ENCODE data around the gene AQP3. TPM values are rescaled to one million over a fixed set of nuclear protein-coding genes. Genes with fewer than 3 reads are reported as not detected.
A peak's percentile ranks its signal among the peaks of the same experiment; 100 is the strongest.

AQP3 gene
- total RNA-seq, 2 experiments from 2014 or later = 1.2 to 2.6 TPM

GRCh38 chr9:33419708-33420303 lies 27.6 kb downstream of the AQP3 start:
- ATAC-seq (no peak), DNase-seq (no peak)
- Mint-ChIP-seq H3K4me3 (no peak overlapping the region), H3K4me1 (ENCODE audit: low read depth) (peaks cover 34% of the 10 kb centered on the region), H3K27me3 (no peaks in the 10 kb centered on the region), H3K36me3 (ENCODE audit: low read depth) (no peaks in the 10 kb centered on the region), H3K9me3 (no peaks in the 10 kb centered on the region), H3K27ac (no peak overlapping the region)
- ChIA-PET POLR2A (no interaction called here), CTCF (interaction anchor here (1.0 to 1.5 kb wide), 5 partner anchors 28 to 54 kb away, joined by 3 to 4 read pairs (median 4); partner anchors contain the start of gene NOL6)
- intact Hi-C loops (cut with micrococcal nuclease) = loop anchor here (5.0 kb wide), 1 partner anchor 32 kb away; no protein-coding TSS in a partner anchor
- TF ChIP-seq CTCF (IDR thresholded peaks at IDR 0.05) = no peak

GRCh38 chr9:33418090-33418489 lies 29.3 kb downstream of the AQP3 start:
- intact Hi-C loops (cut with micrococcal nuclease) = loop anchor here (5.0 kb wide), 1 partner anchor 34 kb away; no protein-coding TSS in a partner anchor
- Mint-ChIP-seq H3K9me3 (no peaks in the 10 kb centered on the region), H3K27ac (no peak overlapping the region), H3K27me3 (no peaks in the 10 kb centered on the region), H3K36me3 (ENCODE audit: low read depth) (no peaks in the 10 kb centered on the region), H3K4me3 (no peak overlapping the region), H3K4me1 (ENCODE audit: low read depth) (peaks cover 41% of the 10 kb centered on the region)
- CTCF ChIA-PET = interaction anchor here (1.7 to 5.6 kb wide), 3 partner anchors 15 to 55 kb away, joined by 5 to 52 read pairs (median 34); partner anchors contain the start of gene NOL6
- ATAC-seq (no peak), DNase-seq (no peak)
- POLR2A ChIA-PET = no interaction called here
- no peak for TF ChIP-seq CTCF (IDR thresholded peaks at IDR 0.05)

GRCh38 chr9:33416996-33417395 lies 30.4 kb downstream of the AQP3 start:
- intact Hi-C loops (cut with micrococcal nuclease) = loop anchor here (5.0 kb wide), 1 partner anchor 35 kb away; no protein-coding TSS in a partner anchor
- Mint-ChIP-seq H3K4me1 (ENCODE audit: low read depth) (peaks cover 41% of the 10 kb centered on the region), H3K27ac (peak overlapping the region; percentile 63), H3K9me3 (no peaks in the 10 kb centered on the region), H3K4me3 (no peak overlapping the region), H3K36me3 (ENCODE audit: low read depth) (no peaks in the 10 kb centered on the region), H3K27me3 (no peaks in the 10 kb centered on the region)
- DNase-seq (peak; percentile 22), ATAC-seq (no peak)
- ChIA-PET CTCF (interaction anchor here (1.0 to 5.6 kb wide), 9 partner anchors 14 to 169 kb away, joined by 3 to 52 read pairs (median 22); partner anchors contain the start of gene NOL6), POLR2A (no interaction called here)
- TF ChIP-seq CTCF (IDR thresholded peaks at IDR 0.05) = no peak

- no peaks in the 10 kb centered on the region for H3K9me3 Mint-ChIP-seq
- peak; percentile 92 for ATAC-seq
- POLR2A ChIA-PET = interaction anchor here (0.8 to 1.4 kb wide), 9 partner anchors 23 to 151 kb away, joined by 3 to 11 read pairs (median 3); partner anchors contain the start of genes AQP3, BAG1, CHMP5 and NOL6
- H3K27me3 Mint-ChIP-seq = no peaks in the 10 kb centered on the region
- DNase-seq = peak; percentile 97
- peaks cover 41% of the 10 kb centered on the region for H3K4me1 Mint-ChIP-seq (ENCODE audit: low read depth)
- CTCF ChIA-PET = interaction anchor here (0.7 to 5.6 kb wide), 33 partner anchors 9 to 344 kb away, joined by 3 to 52 read pairs (median 5); partner anchors contain the start of genes ANKRD18B, AQP3, AQP7 and NFX1
- intact Hi-C loops (cut with micrococcal nuclease) = loop anchor here (5.0 kb wide), 1 partner anchor 37 kb away; no protein-coding TSS in a partner anchor
- no peaks in the 10 kb centered on the region for H3K36me3 Mint-ChIP-seq (ENCODE audit: low read depth)
- peak; percentile 79 for TF ChIP-seq CTCF (IDR thresholded peaks at IDR 0.05)
- peak overlapping the region; percentile 25 for H3K4me3 Mint-ChIP-seq
- peak overlapping the region; percentile 91 for H3K27ac Mint-ChIP-seq
These were observed 31.8 kb downstream of the AQP3 start for GRCh38 chr9:33415501-33416038.

All from activated CD8-positive, alpha-beta T cell treated with anti-CD3 and anti-CD28 coated beads for 36 hours (primary cell).